GM12872 (cell line): Measurements from ENCODE around the gene HS2ST1.

Experiments
- CTCF ChIP-seq: IDR thresholded peaks from 3 replicates; pipeline ENCODE4 v1.5.1; 2011; ENCODE audit warnings: low read depth, mild to moderate bottlenecking, low read length, moderate library complexity; ENCODE audit not compliant: insufficient read depth

HS2ST1 gene

GRCh38 chr1:87136607-87137341 lies 222.3 kb downstream of the HS2ST1 start:
- no peak for TF ChIP-seq CTCF

GRCh38 chr1:87137342-87137739 lies 222.9 kb downstream of the HS2ST1 start:
- TF ChIP-seq CTCF, result no peak

- no peak for TF ChIP-seq CTCF
These were observed 226.6 kb downstream of the HS2ST1 start for GRCh38 chr1:87140831-87141540.

- TF ChIP-seq CTCF, result no peak
These were observed 227.1 kb downstream of the HS2ST1 start for GRCh38 chr1:87141556-87141955.

GRCh38 chr1:87143413-87144135 lies 229.1 kb downstream of the HS2ST1 start:
- TF ChIP-seq CTCF, result no peak

GRCh38 chr1:87144316-87144895 lies 230.0 kb downstream of the HS2ST1 start:
- no peak for TF ChIP-seq CTCF

- TF ChIP-seq CTCF, result no peak
These were observed 230.5 kb downstream of the HS2ST1 start for GRCh38 chr1:87144981-87145380.
